Keratinocyte (primary cell): Measurements from ENCODE around the gene GM2A.

Experiments
- EZH2 ChIP-seq: IDR thresholded peaks from one replicate; pipeline ENCODE4 v1.6.1; 2012; ENCODE audit warnings: inconsistent platforms, mild to moderate bottlenecking, low read length, moderate library complexity
- TF ChIP-seq, protein P1 (sequence below), 3 experiments: IDR thresholded peaks in 1 of 3; conservative IDR thresholded peaks in 1 of 3; optimal IDR thresholded peaks in 1 of 3; 2 replicates in 2 of 3; 3 replicates in 1 of 3; pipeline versions ENCODE3 to v1.5.1; 2011; ENCODE audit warnings: low read length in 3 of 3, mild to moderate bottlenecking in 3 of 3, moderate library complexity in 2 of 3, control low read depth in 1 of 3, inconsistent platforms in 1 of 3; ENCODE audit not compliant: insufficient read depth in 2 of 3; ENCODE audit errors: extremely low read depth in 1 of 3

DNA sequence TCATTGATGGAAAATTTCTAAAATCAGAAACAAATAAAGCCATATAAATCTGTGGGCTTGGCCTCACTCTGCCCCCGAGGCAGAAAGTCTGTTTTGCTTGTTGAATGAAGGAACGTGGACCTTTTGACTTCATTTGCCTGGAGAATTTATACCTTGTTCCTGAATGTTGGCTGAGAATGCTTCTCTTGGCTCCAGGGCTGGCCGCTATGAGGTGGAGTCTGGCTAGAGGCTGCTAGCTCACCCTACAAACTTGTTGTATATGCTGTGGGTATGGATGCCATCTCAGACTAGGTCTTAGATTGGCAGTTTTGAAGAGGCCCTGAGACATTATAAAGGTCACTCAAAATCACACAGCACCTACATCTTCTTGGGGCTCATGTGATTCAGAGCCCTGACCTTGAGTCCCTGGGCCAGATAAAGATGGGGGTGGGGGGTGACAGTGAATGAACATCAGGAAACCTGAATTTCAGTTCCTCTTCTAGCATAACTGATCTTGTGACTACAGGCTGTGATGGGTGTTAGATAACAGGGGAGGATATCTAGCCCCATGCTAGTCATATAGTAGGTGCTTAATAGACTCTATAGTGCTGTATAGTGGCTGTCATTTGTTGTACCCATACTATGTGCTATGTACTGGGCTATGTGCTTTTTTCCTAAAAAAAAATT lies 2.8 kb downstream of the GM2A start:
- TF ChIP-seq, protein P1, sequence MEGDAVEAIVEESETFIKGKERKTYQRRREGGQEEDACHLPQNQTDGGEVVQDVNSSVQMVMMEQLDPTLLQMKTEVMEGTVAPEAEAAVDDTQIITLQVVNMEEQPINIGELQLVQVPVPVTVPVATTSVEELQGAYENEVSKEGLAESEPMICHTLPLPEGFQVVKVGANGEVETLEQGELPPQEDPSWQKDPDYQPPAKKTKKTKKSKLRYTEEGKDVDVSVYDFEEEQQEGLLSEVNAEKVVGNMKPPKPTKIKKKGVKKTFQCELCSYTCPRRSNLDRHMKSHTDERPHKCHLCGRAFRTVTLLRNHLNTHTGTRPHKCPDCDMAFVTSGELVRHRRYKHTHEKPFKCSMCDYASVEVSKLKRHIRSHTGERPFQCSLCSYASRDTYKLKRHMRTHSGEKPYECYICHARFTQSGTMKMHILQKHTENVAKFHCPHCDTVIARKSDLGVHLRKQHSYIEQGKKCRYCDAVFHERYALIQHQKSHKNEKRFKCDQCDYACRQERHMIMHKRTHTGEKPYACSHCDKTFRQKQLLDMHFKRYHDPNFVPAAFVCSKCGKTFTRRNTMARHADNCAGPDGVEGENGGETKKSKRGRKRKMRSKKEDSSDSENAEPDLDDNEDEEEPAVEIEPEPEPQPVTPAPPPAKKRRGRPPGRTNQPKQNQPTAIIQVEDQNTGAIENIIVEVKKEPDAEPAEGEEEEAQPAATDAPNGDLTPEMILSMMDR (optimal IDR thresholded peaks at IDR 0.05 in 1 of 3, IDR thresholded peaks at IDR 0.05 in 1 of 3, conservative IDR thresholded peaks at IDR 0.05 in 1 of 3; ENCODE audit: extremely low read depth in 1 of 3, insufficient read depth in 2 of 3, low read length in 3 of 3), result no peak
- TF ChIP-seq EZH2, result no peak
